T follicular helper cell (primary cell): ENCODE data around the gene XXYLT1.
"Not testable (repeated sequence)": the region's sequence is repeated elsewhere in the genome, so short reads cannot be mapped to it uniquely, and the experiment has no call there.

ENCODE experiments used
- DNase-seq: peaks from one replicate; pipeline ENCODE4 v3.0.0-alpha.2; 2020; ENCODE audit warnings: low read depth

The XXYLT1 gene

GRCh38 chr3:195112361-195112791 lies 158.6 kb downstream of the XXYLT1 start:
- no peak for DNase-seq

- no peak for DNase-seq
These were observed 159.2 kb downstream of the XXYLT1 start for GRCh38 chr3:195111766-195112165.

- DNase-seq = no peak
These were observed 159.6 kb downstream of the XXYLT1 start for GRCh38 chr3:195111319-195111705.

- DNase-seq = no peak
These were observed 160.2 kb downstream of the XXYLT1 start for GRCh38 chr3:195110647-195111318.

GRCh38 chr3:195109098-195109657 lies 161.8 kb downstream of the XXYLT1 start:
- no peak for DNase-seq

- no peak for DNase-seq
These were observed 163.4 kb downstream of the XXYLT1 start for GRCh38 chr3:195107593-195107992.

- DNase-seq = not testable (repeated sequence)
These were observed 163.9 kb downstream of the XXYLT1 start for GRCh38 chr3:195107031-195107430.

GRCh38 chr3:195106418-195106906 lies 164.5 kb downstream of the XXYLT1 start:
- DNase-seq = peak; percentile 49

- no peak for DNase-seq
These were observed 165.0 kb downstream of the XXYLT1 start for GRCh38 chr3:195105841-195106417.

- no peak for DNase-seq
These were observed 165.6 kb downstream of the XXYLT1 start for GRCh38 chr3:195105389-195105788.

GRCh38 chr3:195104340-195104739 lies 166.6 kb downstream of the XXYLT1 start:
- no peak for DNase-seq

GRCh38 chr3:195103623-195104022 lies 167.3 kb downstream of the XXYLT1 start:
- no peak for DNase-seq

- no peak for DNase-seq
These were observed 168.1 kb downstream of the XXYLT1 start for GRCh38 chr3:195102609-195103467.

- no peak for DNase-seq
These were observed 168.9 kb downstream of the XXYLT1 start for GRCh38 chr3:195101927-195102608.

GRCh38 chr3:195101001-195101583 lies 169.9 kb downstream of the XXYLT1 start:
- no peak for DNase-seq

- no peak for DNase-seq
These were observed 170.8 kb downstream of the XXYLT1 start for GRCh38 chr3:195099951-195100785.

- DNase-seq = no peak
These were observed 172.0 kb downstream of the XXYLT1 start for GRCh38 chr3:195098741-195099525.

GRCh38 chr3:195097331-195098255 lies 173.4 kb downstream of the XXYLT1 start:
- no peak for DNase-seq
